RWPE2 (cell line): Measurements from ENCODE around the gene PCK1.

Experiments used
- ATAC-seq: fragments of 200-7000 bp; cut with Tn5 transposase; 3 replicates; pipeline ENCODE4 v1.9.1; 2021; ENCODE audit warnings: low read depth
- DNase-seq: peaks from one replicate; pipeline ENCODE4 v3.0.0-alpha.2; 2020; ENCODE audit warnings: low spot score
- H3K27ac ChIP-seq: fragments of 450-650 bp; 2 replicates; pipeline ENCODE4 v1.5.1; 2017; ENCODE audit warnings: mild to moderate bottlenecking; ENCODE audit not compliant: poor library complexity, severe bottlenecking
- H3K27me3 ChIP-seq: fragments of 250-450 bp; sonication (Bioruptor Pico); 2 replicates; pipeline ENCODE4 v1.5.1; 2021; ENCODE audit warnings: mild to moderate bottlenecking, moderate library complexity; ENCODE audit not compliant: insufficient read depth, poor library complexity, severe bottlenecking
- H3K36me3 ChIP-seq: fragments of 250-450 bp; sonication (Bioruptor Pico); 2 replicates; pipeline ENCODE4 v1.5.1; 2020; ENCODE audit warnings: low read depth, mild to moderate bottlenecking, moderate library complexity
- H3K4me1 ChIP-seq: fragments of 250-450 bp; sonication (Bioruptor Pico); 2 replicates; pipeline ENCODE4 v1.5.1; 2021; ENCODE audit warnings: mild to moderate bottlenecking, moderate library complexity; ENCODE audit not compliant: insufficient read depth, poor library complexity, severe bottlenecking
- H3K4me3 ChIP-seq: fragments of 250-450 bp; sonication (Bioruptor Pico); 2 replicates; pipeline ENCODE4 v1.5.1; 2021; ENCODE audit warnings: mild to moderate bottlenecking, moderate library complexity; ENCODE audit not compliant: severe bottlenecking
- H3K9me3 ChIP-seq: fragments of 250-450 bp; sonication (Bioruptor Pico); 2 replicates; pipeline ENCODE4 v1.5.1; 2021; ENCODE audit warnings: mild to moderate bottlenecking, moderate library complexity; ENCODE audit not compliant: severe bottlenecking
- CTCF ChIP-seq: fragments of 450-650 bp; IDR thresholded peaks from one replicate; pipeline ENCODE4 v1.5.1; 2017; ENCODE audit warnings: mild to moderate bottlenecking, moderate library complexity; ENCODE audit not compliant: poor library complexity, severe bottlenecking

PCK1 gene

DNA sequence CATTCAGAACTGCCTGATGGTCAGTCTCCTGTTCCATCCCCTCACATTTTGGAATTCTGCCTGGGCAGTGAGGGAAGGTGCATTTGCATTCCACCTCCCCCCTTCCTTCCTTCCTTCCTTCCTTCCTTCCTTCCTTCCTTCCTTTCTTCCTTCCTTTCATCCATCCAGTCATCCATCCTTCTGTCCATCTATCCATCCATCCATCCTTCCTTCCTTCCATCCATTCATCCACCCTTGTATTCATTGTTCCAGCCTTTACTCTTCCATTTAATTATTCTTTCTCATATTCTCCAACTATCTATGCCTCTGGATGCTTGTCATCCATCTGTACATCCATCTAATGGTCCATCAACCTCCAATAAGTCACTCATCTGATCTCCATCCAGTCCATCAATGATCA is 14.0 kb downstream of the PCK1 start:
- no peak overlapping the region for H3K4me3 ChIP-seq
- H3K9me3 ChIP-seq, result no peaks in the 10 kb centered on the region
- no peak for TF ChIP-seq CTCF
- no peaks in the 10 kb centered on the region for H3K36me3 ChIP-seq
- H3K27ac ChIP-seq, result no peak overlapping the region
- ATAC-seq (no peak), DNase-seq (no peak)
- peaks cover 86% of the 10 kb centered on the region for H3K27me3 ChIP-seq
- no peaks in the 10 kb centered on the region for H3K4me1 ChIP-seq

- no peaks in the 10 kb centered on the region for H3K36me3 ChIP-seq
- H3K9me3 ChIP-seq, result no peaks in the 10 kb centered on the region
- no peak for DNase-seq
- H3K27ac ChIP-seq, result no peak overlapping the region
- H3K4me3 ChIP-seq, result no peak overlapping the region
- TF ChIP-seq CTCF, result no peak
- peaks cover 86% of the 10 kb centered on the region for H3K27me3 ChIP-seq
- no peak for ATAC-seq
- no peaks in the 10 kb centered on the region for H3K4me1 ChIP-seq
Measured at GRCh38 chr20:57576002-57576401, 15.1 kb downstream of the PCK1 start.

DNA sequence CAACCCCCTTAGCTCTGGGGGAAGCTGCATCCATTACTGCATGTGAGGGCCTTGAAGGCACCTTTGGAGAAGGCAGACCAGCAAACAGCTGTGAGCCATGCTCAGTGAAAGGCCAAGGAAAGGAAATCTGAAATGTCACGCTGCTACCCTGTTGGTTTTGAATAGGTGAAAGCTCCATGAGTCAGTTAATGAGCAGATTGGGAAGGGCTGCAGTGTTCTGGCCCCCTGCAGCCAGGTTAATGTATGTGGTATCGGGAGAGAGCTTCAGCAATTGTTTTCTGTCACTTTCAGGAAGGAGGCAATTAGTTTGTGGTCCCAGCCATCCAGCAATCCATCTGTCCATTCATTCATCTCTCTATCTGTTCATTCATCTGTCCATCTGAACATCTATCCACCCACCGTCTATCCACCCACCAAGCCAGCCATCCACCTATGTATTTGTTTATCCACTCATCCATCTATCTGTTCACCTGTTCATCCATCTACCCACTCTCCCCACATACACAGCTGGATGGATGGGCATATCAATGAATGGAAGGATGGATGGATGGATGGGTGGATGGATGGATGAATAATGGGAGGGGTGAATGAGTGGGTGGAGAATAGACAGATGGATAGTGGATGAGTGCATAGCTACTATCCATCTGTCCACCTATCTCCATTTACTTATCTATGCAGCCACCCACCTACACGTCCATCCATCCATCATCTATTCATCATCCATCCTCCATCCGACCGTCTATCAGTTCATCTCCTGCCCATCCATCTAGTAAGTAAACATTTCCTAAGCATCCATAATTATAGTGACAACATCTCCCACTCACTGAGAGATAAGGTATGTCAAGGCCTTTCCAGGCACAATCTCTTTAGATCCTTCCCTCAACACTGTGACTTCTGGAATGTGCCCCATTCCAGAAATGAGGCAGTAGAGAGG is 16.0 kb downstream of the PCK1 start:
- DNase-seq, result no peak
- no peak for TF ChIP-seq CTCF
- H3K4me1 ChIP-seq, result no peaks in the 10 kb centered on the region
- no peak for ATAC-seq
- H3K36me3 ChIP-seq, result no peaks in the 10 kb centered on the region
- no peak overlapping the region for H3K4me3 ChIP-seq
- peaks cover 94% of the 10 kb centered on the region for H3K27me3 ChIP-seq
- H3K27ac ChIP-seq, result no peak overlapping the region
- H3K9me3 ChIP-seq, result no peaks in the 10 kb centered on the region

DNA sequence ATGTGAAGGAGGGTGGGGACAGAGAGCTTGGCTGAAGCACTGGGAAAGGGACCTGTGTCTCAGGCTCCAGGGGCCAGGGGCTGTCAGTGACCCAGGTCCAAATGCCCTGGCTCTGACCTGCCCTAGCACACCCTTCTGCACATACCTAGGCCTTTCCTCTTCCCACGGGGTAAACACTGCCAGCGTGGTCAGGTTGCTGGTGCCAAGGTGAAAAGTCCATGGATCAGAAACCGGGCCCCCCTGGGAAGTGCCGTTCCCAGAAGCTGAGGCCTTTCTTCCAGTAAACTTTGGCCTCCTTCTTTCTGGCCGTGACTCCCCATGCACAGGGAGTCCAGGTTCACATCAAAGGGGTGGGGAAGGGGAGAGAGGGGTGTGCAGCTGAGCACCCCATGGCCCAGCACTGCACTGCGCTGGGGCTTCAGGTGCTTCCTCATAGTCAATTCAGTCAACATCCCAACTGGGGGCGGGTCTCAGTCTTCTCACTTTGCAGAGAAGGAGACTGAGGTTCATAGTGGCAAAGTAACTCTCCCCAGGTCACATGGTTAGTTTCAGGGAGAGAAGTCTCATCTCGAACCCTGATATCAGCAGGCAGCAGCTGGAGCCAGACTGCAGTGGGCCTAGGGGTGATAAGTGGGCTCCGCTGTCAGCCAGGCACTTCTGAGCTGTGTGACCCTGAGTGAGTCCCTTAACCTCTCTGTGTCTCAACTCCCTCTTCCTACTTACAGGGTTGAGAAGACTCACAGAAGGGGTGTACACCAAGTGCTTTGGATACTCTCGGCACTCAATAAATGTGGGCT is 17.0 kb downstream of the PCK1 start:
- H3K27me3 ChIP-seq, result peaks cover 98% of the 10 kb centered on the region
- no peak for ATAC-seq
- no peak for TF ChIP-seq CTCF

More for the DNA sequence above, 17.0 kb downstream of the PCK1 start:
- Histone ChIP-seq H3K36me3 (no peaks in the 10 kb centered on the region), H3K4me1 (no peaks in the 10 kb centered on the region), H3K4me3 (no peak overlapping the region), H3K27ac (no peak overlapping the region), H3K9me3 (no peaks in the 10 kb centered on the region)
- peak; percentile 71 for DNase-seq
